SH-SY5Y (cell line): ENCODE measurements around the gene MYO1C.

Experiments
- GATA2 ChIP-seq: IDR thresholded peaks from 2 replicates; pipeline ENCODE4 v1.6.1; 2011; ENCODE audit warnings: mild to moderate bottlenecking, low read depth, low read length
- GATA3 ChIP-seq: IDR thresholded peaks from 2 replicates; pipeline ENCODE4 v1.6.1; 2011; ENCODE audit warnings: low read depth, mild to moderate bottlenecking, low read length, moderate library complexity

GRCh38 chr17:1512351-1512750 is 19.9 kb upstream of the MYO1C start:
- TF ChIP-seq GATA2, result no peak
- no peak for TF ChIP-seq GATA3
